DOHH2 (cell line): ENCODE measurements around the gene LARGE1.

Source experiments
- H3F3A ChIP-seq: fragments of 200-600 bp; sonication (generic), shearing (Covaris generic); 2 replicates; pipeline ENCODE4 v1.6.0; 2016; ENCODE audit warnings: antibody characterized with exemption, mild to moderate bottlenecking; ENCODE audit not compliant: control insufficient read depth, insufficient read depth
- H3K27ac ChIP-seq: fragments of 200-600 bp; sonication (generic); 2 replicates; pipeline ENCODE4 v1.5.1; 2014; ENCODE audit warnings: low read depth, mild to moderate bottlenecking, low read length, moderate library complexity
- H3K27me3 ChIP-seq: fragments of 200-600 bp; sonication (generic); 2 replicates; pipeline ENCODE4 v1.6.1; 2014; ENCODE audit warnings: mild to moderate bottlenecking, low read length, mixed read lengths; ENCODE audit not compliant: control insufficient read depth
- H3K36me3 ChIP-seq: fragments of 200-600 bp; sonication (generic); 2 replicates; pipeline ENCODE4 v1.6.1; 2014; ENCODE audit warnings: mild to moderate bottlenecking, low read length, moderate library complexity, mixed read lengths; ENCODE audit not compliant: control insufficient read depth
- H3K4me1 ChIP-seq: fragments of 200-600 bp; sonication (generic); 2 replicates; pipeline ENCODE4 v1.6.1; 2014; ENCODE audit warnings: mild to moderate bottlenecking, low read length, mixed read lengths; ENCODE audit not compliant: control insufficient read depth
- H3K4me2 ChIP-seq: fragments of 200-600 bp; sonication (generic); 2 replicates; pipeline ENCODE4 v1.6.0; 2014; ENCODE audit warnings: mild to moderate bottlenecking, low read length, moderate library complexity
- H3K4me3 ChIP-seq: fragments of 200-600 bp; sonication (generic); 2 replicates; pipeline ENCODE4 v1.5.1; 2014; ENCODE audit warnings: mild to moderate bottlenecking, low read length, mixed read lengths
- H3K79me2 ChIP-seq: fragments of 200-600 bp; sonication (generic); 2 replicates; pipeline ENCODE4 v1.6.1; 2014; ENCODE audit warnings: mild to moderate bottlenecking, low read length, mixed read lengths; ENCODE audit not compliant: control insufficient read depth
- H3K9me2 ChIP-seq: fragments of 200-600 bp; sonication (generic); replicated peaks from 2 replicates; pipeline ENCODE4 v1.6.1; 2014; ENCODE audit warnings: mild to moderate bottlenecking, low read length, mixed read lengths; ENCODE audit not compliant: control insufficient read depth
- H3K9me3 ChIP-seq: fragments of 200-600 bp; sonication (generic); 2 replicates; pipeline ENCODE4 v1.6.1; 2014; ENCODE audit warnings: antibody characterized with exemption, low read length, mixed read lengths; ENCODE audit not compliant: control insufficient read depth, insufficient read depth
- H4K20me1 ChIP-seq: fragments of 200-600 bp; sonication (generic); 2 replicates; pipeline ENCODE4 v1.6.0; 2014; ENCODE audit warnings: low read depth, mild to moderate bottlenecking, antibody characterized with exemption, low read length, moderate library complexity; ENCODE audit not compliant: control insufficient read depth, insufficient read depth
- EZH2phosphoT487 ChIP-seq: fragments of 200-600 bp; sonication (generic); IDR thresholded peaks from 2 replicates; pipeline ENCODE4 v1.6.1; 2017; ENCODE audit warnings: borderline replicate concordance, mild to moderate bottlenecking, antibody characterized with exemption, low read length, moderate library complexity, mixed read lengths
- TF ChIP-seq, protein P1 (sequence below): fragments of 200-600 bp; sonication (generic); IDR thresholded peaks from one replicate; pipeline ENCODE4 v1.5.1; 2014; ENCODE audit warnings: antibody characterized with exemption, mild to moderate bottlenecking, low read depth, low read length; ENCODE audit not compliant: poor library complexity, severe bottlenecking

The LARGE1 gene

DNA sequence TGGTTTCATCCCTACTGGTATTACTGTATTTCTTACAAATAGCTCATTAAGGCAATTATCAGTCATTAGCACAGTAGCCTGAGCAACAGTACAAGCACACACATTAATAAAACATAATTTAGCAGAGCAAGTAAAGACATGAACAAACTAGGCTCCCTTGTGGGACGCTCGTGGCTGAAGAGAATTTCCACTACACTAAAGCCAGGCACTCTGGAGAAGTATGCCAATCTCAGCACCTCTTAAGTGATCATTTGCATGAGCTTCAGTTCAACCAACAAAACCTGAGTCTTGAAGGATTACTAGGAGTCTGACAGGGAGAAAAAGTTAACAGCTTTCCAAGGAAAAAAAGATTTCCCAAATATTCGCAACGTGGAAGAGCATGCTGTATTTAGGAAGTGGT, 109.1 kb downstream of the LARGE1 start:
- Histone ChIP-seq H3K27ac (no peak overlapping the region), H3K4me2 (no peak overlapping the region), H4K20me1 (no peaks in the 10 kb centered on the region), H3K4me1 (no peaks in the 10 kb centered on the region), H3F3A (no peaks in the 10 kb centered on the region), H3K9me3 (no peaks in the 10 kb centered on the region), H3K36me3 (no peaks in the 10 kb centered on the region), H3K79me2 (no peaks in the 10 kb centered on the region), H3K4me3 (no peak overlapping the region), H3K9me2 (no peaks in the 10 kb centered on the region), H3K27me3 (no peaks in the 10 kb centered on the region)
- TF ChIP-seq, protein P1, sequence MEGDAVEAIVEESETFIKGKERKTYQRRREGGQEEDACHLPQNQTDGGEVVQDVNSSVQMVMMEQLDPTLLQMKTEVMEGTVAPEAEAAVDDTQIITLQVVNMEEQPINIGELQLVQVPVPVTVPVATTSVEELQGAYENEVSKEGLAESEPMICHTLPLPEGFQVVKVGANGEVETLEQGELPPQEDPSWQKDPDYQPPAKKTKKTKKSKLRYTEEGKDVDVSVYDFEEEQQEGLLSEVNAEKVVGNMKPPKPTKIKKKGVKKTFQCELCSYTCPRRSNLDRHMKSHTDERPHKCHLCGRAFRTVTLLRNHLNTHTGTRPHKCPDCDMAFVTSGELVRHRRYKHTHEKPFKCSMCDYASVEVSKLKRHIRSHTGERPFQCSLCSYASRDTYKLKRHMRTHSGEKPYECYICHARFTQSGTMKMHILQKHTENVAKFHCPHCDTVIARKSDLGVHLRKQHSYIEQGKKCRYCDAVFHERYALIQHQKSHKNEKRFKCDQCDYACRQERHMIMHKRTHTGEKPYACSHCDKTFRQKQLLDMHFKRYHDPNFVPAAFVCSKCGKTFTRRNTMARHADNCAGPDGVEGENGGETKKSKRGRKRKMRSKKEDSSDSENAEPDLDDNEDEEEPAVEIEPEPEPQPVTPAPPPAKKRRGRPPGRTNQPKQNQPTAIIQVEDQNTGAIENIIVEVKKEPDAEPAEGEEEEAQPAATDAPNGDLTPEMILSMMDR, result no peak
- TF ChIP-seq EZH2phosphoT487, result no peak

DNA sequence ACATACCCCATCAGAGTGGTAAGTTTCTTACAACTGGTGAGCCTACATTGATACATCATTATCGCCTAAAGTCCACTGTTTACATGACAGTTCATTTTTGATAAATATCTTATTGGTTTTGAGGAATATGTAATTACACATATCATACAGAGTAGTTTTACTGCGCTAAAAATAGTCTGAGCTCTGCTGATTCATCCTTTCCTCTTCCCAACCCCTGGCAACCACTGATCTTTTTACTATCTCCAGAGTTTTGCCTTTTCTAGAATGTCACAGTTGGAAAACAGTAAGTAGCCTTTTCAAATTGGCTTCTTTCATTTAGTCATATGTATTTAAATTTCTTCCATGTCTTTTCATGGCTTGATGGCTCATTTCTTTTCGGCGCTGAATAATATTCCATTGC, 112.8 kb downstream of the LARGE1 start:
- Histone ChIP-seq H3K4me1 (no peaks in the 10 kb centered on the region), H4K20me1 (no peaks in the 10 kb centered on the region), H3K27me3 (no peaks in the 10 kb centered on the region), H3K4me2 (no peak overlapping the region), H3F3A (no peaks in the 10 kb centered on the region), H3K27ac (no peak overlapping the region), H3K4me3 (no peak overlapping the region), H3K9me2 (no peaks in the 10 kb centered on the region), H3K79me2 (no peaks in the 10 kb centered on the region), H3K36me3 (no peaks in the 10 kb centered on the region), H3K9me3 (no peaks in the 10 kb centered on the region)
- TF ChIP-seq EZH2phosphoT487, result no peak
- TF ChIP-seq, protein P1, result no peak

DNA sequence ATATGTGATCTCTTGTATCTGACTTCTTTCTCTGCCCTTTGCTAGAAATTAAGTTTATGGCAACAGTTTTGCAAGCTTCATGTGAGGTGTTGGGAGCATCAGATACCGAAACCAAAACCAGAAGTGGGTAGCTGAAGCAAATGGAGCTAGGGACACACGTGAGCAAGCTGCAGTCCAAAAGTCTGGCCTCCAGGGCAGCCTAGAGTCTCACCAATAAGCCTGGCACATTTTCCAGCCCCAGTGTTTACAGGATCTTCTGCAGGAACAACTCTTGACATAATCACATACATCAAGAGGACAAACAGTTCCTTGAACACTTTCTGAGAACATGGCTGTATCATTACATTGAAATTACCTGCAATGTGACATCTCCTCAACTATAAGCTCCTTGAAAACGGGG, 114.1 kb downstream of the LARGE1 start:
- Histone ChIP-seq H3K4me1 (no peaks in the 10 kb centered on the region), H3K4me2 (no peak overlapping the region), H3F3A (no peaks in the 10 kb centered on the region), H4K20me1 (no peaks in the 10 kb centered on the region), H3K4me3 (no peak overlapping the region), H3K27me3 (no peaks in the 10 kb centered on the region), H3K9me2 (no peaks in the 10 kb centered on the region), H3K36me3 (no peaks in the 10 kb centered on the region), H3K27ac (no peak overlapping the region), H3K79me2 (no peaks in the 10 kb centered on the region), H3K9me3 (no peaks in the 10 kb centered on the region)
- TF ChIP-seq, protein P1, result no peak
- no peak for TF ChIP-seq EZH2phosphoT487
